OCI-LY1 (cell line): ENCODE measurements around the gene IRX2.

Experiments used
- CTCF ChIP-seq: fragments of 200-600 bp; sonication (generic), shearing (Covaris generic); IDR thresholded peaks from 2 replicates; pipeline ENCODE4 v1.5.1; 2017; ENCODE audit warnings: mild to moderate bottlenecking, antibody characterized with exemption, low read length, moderate library complexity, mixed read lengths
- EZH2 ChIP-seq: fragments of 200-600 bp; sonication (generic), shearing (Covaris generic); IDR thresholded peaks from 2 replicates; pipeline ENCODE4 v1.8.0; 2017; ENCODE audit warnings: borderline replicate concordance, mixed run types, mild to moderate bottlenecking, antibody characterized with exemption, low read length, moderate library complexity, mixed read lengths

GRCh38 chr5:2740051-2740875, 11.2 kb downstream of the IRX2 start:
- TF ChIP-seq CTCF (no peak), EZH2 (no peak)
